OCI-LY3 (cell line): ENCODE data around the gene APELA.

Source experiments
- H2AFZ ChIP-seq: fragments of 200-600, 300-600 bp; shearing (Covaris generic); 2 replicates; pipeline ENCODE4 v1.6.0; 2014; ENCODE audit warnings: antibody characterized with exemption, low read depth, low read length
- H3K27ac ChIP-seq: fragments of 200-600, 300-600 bp; sonication (generic); 2 replicates; pipeline ENCODE4 v1.5.1; 2014; ENCODE audit warnings: mild to moderate bottlenecking, low read length, moderate library complexity, mixed read lengths
- H3K27me3 ChIP-seq: fragments of 200-600, 300-600 bp; sonication (generic); 2 replicates; pipeline ENCODE4 v1.6.1; 2014; ENCODE audit warnings: low read depth, low read length, mixed read lengths
- H3K36me3 ChIP-seq: fragments of 200-600, 300-600 bp; sonication (generic); replicated peaks from 2 replicates; pipeline ENCODE3; 2014; ENCODE audit warnings: low read depth, low read length, mixed read lengths
- H3K4me1 ChIP-seq: fragments of 300-600, 200-600 bp; sonication (generic); 2 replicates; pipeline ENCODE4 v1.6.1; 2014; ENCODE audit warnings: low read length, mixed read lengths
- H3K4me2 ChIP-seq: fragments of 200-600, 300-600 bp; sonication (generic); 2 replicates; pipeline ENCODE4 v1.6.1; 2014; ENCODE audit warnings: low read length, mixed read lengths
- H3K4me3 ChIP-seq: fragments of 300-600, 200-600 bp; sonication (generic); 2 replicates; pipeline ENCODE4 v1.5.1; 2014; ENCODE audit warnings: antibody characterized with exemption, mild to moderate bottlenecking, low read length, moderate library complexity
- H3K79me2 ChIP-seq: fragments of 300-600, 200-600 bp; shearing (Covaris generic); 2 replicates; pipeline ENCODE4 v1.6.1; 2014; ENCODE audit warnings: mild to moderate bottlenecking, low read length, mixed read lengths
- H3K9ac ChIP-seq: fragments of 300-600, 200-600 bp; shearing (Covaris generic); 2 replicates; pipeline ENCODE4 v1.6.0; 2014; ENCODE audit warnings: mild to moderate bottlenecking, low read length, moderate library complexity
- H3K9me3 ChIP-seq: fragments of 200-600, 300-600 bp; shearing (Covaris generic); 2 replicates; pipeline ENCODE4 v1.6.1; 2014; ENCODE audit warnings: low read length, mixed read lengths; ENCODE audit not compliant: insufficient read depth
- H4K20me1 ChIP-seq: fragments of 200-600, 300-600 bp; sonication (generic); 2 replicates; pipeline ENCODE4 v1.6.1; 2016; ENCODE audit warnings: low read length, mixed read lengths; ENCODE audit not compliant: insufficient read depth
- EZH2phosphoT487 ChIP-seq: fragments of 200-600 bp; shearing (Covaris generic); IDR thresholded peaks from 2 replicates; pipeline ENCODE4 v1.6.1; 2018; ENCODE audit warnings: antibody characterized with exemption, mixed run types, low read depth
- TF ChIP-seq, protein P1 (sequence below): fragments of 200-600, 300-600 bp; sonication (generic); IDR thresholded peaks from 2 replicates; pipeline ENCODE4 v1.5.1; 2014; ENCODE audit warnings: antibody characterized with exemption, low read length, low read depth

Gene APELA

DNA sequence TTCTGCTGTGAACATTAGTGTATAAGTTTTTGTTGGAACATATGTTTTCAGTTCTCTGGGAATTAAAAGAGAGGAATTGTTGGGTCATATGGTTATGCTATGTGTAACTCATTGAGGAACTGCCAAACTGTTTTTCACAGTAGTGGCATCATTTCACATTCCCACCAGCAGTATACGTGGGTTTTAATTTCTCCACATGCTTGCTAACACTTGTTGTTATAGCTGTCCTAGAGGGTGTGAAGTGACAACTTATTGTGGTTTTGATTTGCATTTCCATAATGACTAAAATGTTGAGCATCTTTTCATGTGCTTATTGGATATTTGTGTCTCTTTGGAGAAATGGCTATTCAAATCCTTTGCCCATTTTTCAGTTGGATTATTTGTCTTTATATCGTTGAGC is 13.7 kb downstream of the APELA start:
- H3K36me3 ChIP-seq: no peaks in the 10 kb centered on the region
- peaks cover 10% of the 10 kb centered on the region; the same call in 1 of the 2 replicates for H3K27me3 ChIP-seq
- H3K9me3 ChIP-seq: no peaks in the 10 kb centered on the region
- H2AFZ ChIP-seq: no peak overlapping the region
- no peak overlapping the region for H3K27ac ChIP-seq
- H4K20me1 ChIP-seq: no peaks in the 10 kb centered on the region
- H3K9ac ChIP-seq: no peak overlapping the region
- H3K4me2 ChIP-seq: no peak overlapping the region
- H3K4me3 ChIP-seq: no peak overlapping the region
- H3K4me1 ChIP-seq: peaks cover 20% of the 10 kb centered on the region
- H3K79me2 ChIP-seq: no peaks in the 10 kb centered on the region
- no peak for TF ChIP-seq EZH2phosphoT487
- TF ChIP-seq, protein P1, sequence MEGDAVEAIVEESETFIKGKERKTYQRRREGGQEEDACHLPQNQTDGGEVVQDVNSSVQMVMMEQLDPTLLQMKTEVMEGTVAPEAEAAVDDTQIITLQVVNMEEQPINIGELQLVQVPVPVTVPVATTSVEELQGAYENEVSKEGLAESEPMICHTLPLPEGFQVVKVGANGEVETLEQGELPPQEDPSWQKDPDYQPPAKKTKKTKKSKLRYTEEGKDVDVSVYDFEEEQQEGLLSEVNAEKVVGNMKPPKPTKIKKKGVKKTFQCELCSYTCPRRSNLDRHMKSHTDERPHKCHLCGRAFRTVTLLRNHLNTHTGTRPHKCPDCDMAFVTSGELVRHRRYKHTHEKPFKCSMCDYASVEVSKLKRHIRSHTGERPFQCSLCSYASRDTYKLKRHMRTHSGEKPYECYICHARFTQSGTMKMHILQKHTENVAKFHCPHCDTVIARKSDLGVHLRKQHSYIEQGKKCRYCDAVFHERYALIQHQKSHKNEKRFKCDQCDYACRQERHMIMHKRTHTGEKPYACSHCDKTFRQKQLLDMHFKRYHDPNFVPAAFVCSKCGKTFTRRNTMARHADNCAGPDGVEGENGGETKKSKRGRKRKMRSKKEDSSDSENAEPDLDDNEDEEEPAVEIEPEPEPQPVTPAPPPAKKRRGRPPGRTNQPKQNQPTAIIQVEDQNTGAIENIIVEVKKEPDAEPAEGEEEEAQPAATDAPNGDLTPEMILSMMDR: no peak

DNA sequence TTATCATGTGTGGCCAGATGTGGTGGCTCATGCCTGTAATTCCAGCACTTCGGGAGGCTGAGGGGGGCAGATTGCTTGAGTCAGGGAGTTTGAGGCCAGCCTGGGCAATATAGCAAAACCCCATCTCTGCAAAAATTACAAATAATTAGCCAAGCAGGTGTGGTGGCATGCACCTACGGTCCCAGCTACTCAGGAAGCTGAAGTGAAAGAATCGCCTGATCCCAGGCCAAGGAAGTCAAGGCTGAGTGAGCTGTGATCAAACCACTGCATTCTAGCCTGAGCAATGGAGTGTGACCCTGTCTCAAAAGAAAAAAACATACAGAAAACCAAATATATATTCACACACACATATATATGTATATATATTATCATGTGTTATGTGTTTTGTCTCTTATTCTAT is 15.0 kb downstream of the APELA start:
- 0 out of 2 replicates have a peak overlapping the region, but pooled peaks have one; percentile 2 for H3K4me2 ChIP-seq
- no peaks in the 10 kb centered on the region for H3K79me2 ChIP-seq
- no peak overlapping the region for H3K9ac ChIP-seq
- no peaks in the 10 kb centered on the region for H3K9me3 ChIP-seq
- H2AFZ ChIP-seq: no peak overlapping the region
- H3K27ac ChIP-seq: no peak overlapping the region
- peaks cover 20% of the 10 kb centered on the region for H3K4me1 ChIP-seq
- TF ChIP-seq, protein P1: no peak
- no peak for TF ChIP-seq EZH2phosphoT487
- H3K36me3 ChIP-seq: no peaks in the 10 kb centered on the region
- no peak overlapping the region for H3K4me3 ChIP-seq
- no peaks in the 10 kb centered on the region for H4K20me1 ChIP-seq
- peaks cover 10% of the 10 kb centered on the region; the same call in 1 of the 2 replicates for H3K27me3 ChIP-seq

DNA sequence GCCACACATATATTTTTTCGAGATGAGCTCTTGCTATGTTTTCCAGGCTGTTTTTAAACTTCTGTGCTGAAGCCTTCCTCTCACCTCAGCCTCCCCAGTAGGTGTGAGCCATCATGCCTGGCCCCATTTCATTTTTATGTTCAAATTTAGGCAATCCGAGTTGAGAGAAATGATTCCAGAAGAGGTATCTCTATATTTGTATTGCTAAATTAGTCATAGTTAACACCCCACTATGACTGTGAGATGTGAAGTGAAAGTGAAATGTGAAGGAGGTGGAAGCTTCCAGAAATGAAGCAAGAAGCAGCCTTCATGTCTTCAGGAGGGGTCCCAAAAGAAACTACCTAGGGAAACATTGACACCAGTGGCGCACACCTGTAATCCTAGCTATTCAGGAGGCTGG is 17.7 kb downstream of the APELA start:
- Histone ChIP-seq H3K4me3 (peak overlapping the region; percentile 5; the same call in 1 of the 2 replicates), H3K36me3 (no peaks in the 10 kb centered on the region), H3K9me3 (no peaks in the 10 kb centered on the region), H3K27me3 (peaks cover 10% of the 10 kb centered on the region; the same call in 1 of the 2 replicates), H2AFZ (no peak overlapping the region; the same call in 1 of the 2 replicates), H3K79me2 (no peaks in the 10 kb centered on the region), H3K4me2 (peak overlapping the region; percentile 53), H3K27ac (0 out of 2 replicates have a peak overlapping the region, but pooled peaks have one; percentile 14), H3K4me1 (peaks cover 22% of the 10 kb centered on the region), H4K20me1 (no peaks in the 10 kb centered on the region), H3K9ac (no peak overlapping the region)
- TF ChIP-seq EZH2phosphoT487: no peak
- TF ChIP-seq, protein P1: no peak

DNA sequence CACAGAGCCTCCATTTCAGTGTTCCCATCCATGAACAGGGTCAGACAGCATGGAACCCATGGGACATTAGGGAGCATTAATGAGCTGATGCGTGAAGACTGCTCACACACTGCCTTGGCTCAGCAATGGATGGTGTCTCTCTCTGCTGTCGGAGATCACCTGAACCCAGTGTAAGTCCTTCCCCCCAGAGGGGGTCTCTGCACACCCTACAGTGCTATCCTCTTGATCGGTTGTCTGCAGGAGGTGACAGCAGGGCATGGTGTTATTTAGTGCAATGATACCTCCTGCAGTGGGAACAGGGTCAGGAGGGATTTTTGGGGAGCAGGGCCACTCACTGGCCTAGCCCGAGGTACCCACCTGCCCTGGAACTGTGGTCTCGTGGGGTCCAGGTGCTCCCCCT is 25.6 kb downstream of the APELA start:
- H2AFZ ChIP-seq: no peak overlapping the region
- TF ChIP-seq EZH2phosphoT487: no peak
- no peaks in the 10 kb centered on the region for H3K9me3 ChIP-seq
- no peaks in the 10 kb centered on the region for H3K36me3 ChIP-seq
- H3K4me1 ChIP-seq: peaks cover 5% of the 10 kb centered on the region
- no peak overlapping the region for H3K4me2 ChIP-seq
- H3K27me3 ChIP-seq: no peaks in the 10 kb centered on the region
- no peaks in the 10 kb centered on the region for H3K79me2 ChIP-seq
- H3K9ac ChIP-seq: no peak overlapping the region
- H3K4me3 ChIP-seq: no peak overlapping the region
- H4K20me1 ChIP-seq: no peaks in the 10 kb centered on the region
- H3K27ac ChIP-seq: no peak overlapping the region
